Transverse colon (tissue), 4 donors: ENCODE data around the gene RHBDL1. TPM values are rescaled to one million over a fixed set of nuclear protein-coding genes. Genes with fewer than 3 reads are reported as not detected.

Experiments
- DNase-seq: peaks from one replicate; pipeline ENCODE4 v3.0.0-alpha.2; 2019
- H3K27ac ChIP-seq, 4 donors: fragments of 200-600 bp; sonication (generic); 2 replicates each; pipeline ENCODE4 v1.5.1; 2016 to 2018; ENCODE audit warnings: inconsistent platforms in 4 of 4
- H3K27me3 ChIP-seq: fragments of 200-600 bp; sonication (generic); 2 replicates; pipeline ENCODE4 v1.5.1; 2017; ENCODE audit warnings: inconsistent platforms
- H3K36me3 ChIP-seq, 4 donors: fragments of 200-600 bp; sonication (generic); 2 replicates each; pipeline ENCODE4 v1.5.1; 2017 to 2019; ENCODE audit warnings: inconsistent platforms in 4 of 4
- H3K4me1 ChIP-seq, 4 donors: fragments of 200-600 bp; sonication (generic); 2 replicates each; pipeline ENCODE4 v1.5.1; 2017 to 2020; ENCODE audit warnings: inconsistent platforms in 4 of 4
- H3K4me3 ChIP-seq, 4 donors: fragments of 200-600 bp; sonication (generic); 1 replicate in 1 of 4; 2 replicates in 3 of 4; pipeline versions ENCODE4 v1.5.1 to v1.6.1; 2017 to 2019; ENCODE audit warnings: inconsistent platforms in 4 of 4
- H3K9me3 ChIP-seq, 2 donors: fragments of 200-600 bp; sonication (generic); 2 replicates each; pipeline ENCODE4 v1.5.1; 2017 to 2019; ENCODE audit warnings: inconsistent platforms in 2 of 2
- EP300 ChIP-seq: sonication (generic); formaldehyde crosslinking; IDR thresholded peaks from one replicate; pipeline ENCODE4 v1.6.1; 2017; ENCODE audit warnings: antibody characterized with exemption, low read depth
- POLR2A ChIP-seq: fragments of 450-650 bp; IDR thresholded peaks from one replicate; pipeline ENCODE4 v1.6.1; 2016; ENCODE audit warnings: antibody characterized with exemption, mild to moderate bottlenecking, moderate library complexity
- POLR2AphosphoS5 ChIP-seq, 3 donors: sonication (generic); formaldehyde crosslinking; IDR thresholded peaks; one replicate each; pipeline ENCODE4 v1.6.1; 2016; ENCODE audit warnings: antibody characterized with exemption in 3 of 3
- WGBS, 2 donors: methylation state at CpG; one replicate each; pipeline ENCODE4 v1.1.5; 2018; ENCODE audit warnings: low coverage in 1 of 2; 5-methylcytosine and 5-hydroxymethylcytosine counted together
- in situ Hi-C, 4 donors: fragments of 200-750 bp; cut with MboI; loops; one replicate each; pipeline versions ENCODE4 v1.15.0 to v1.15.1; 2017; ENCODE audit warnings: low sequenced_read_pairs in 3 of 4, low pct_ligation_motif_present in 1 of 4, low pct_unique_long_range_greater_than_20kb in 1 of 4
- intact Hi-C: fragments of 100-400 bp; cut with DNase I; formaldehyde crosslinking; loops from one replicate; pipeline ENCODE4 v1.15.1; 2023; ENCODE audit warnings: low total_unique reads
- total RNA-seq, 4 donors: library from RNA; depleted of rRNA; stranded (reverse); fragments of >200 nt; gene quantifications; one replicate each; pipeline ENCODE4 v1.1.0, GENCODE V29; 2016
- TF ChIP-seq, protein P1 (sequence below), 5 experiments: fragments of 200-600 bp in 3 of 5; fragments of 450-650 bp in 2 of 5; sonication (generic) in 3 of 5; IDR thresholded peaks; 1 replicate in 2 of 5; 2 replicates in 3 of 5; pipeline ENCODE4 v1.5.1; 2016 to 2017; ENCODE audit warnings: antibody characterized with exemption in 5 of 5, inconsistent platforms in 3 of 5, mild to moderate bottlenecking in 2 of 5, moderate library complexity in 1 of 5

Gene RHBDL1
- total RNA-seq, 4 donors from 2014 or later = 1.8 to 39.3 (median 8.1) TPM

DNA sequence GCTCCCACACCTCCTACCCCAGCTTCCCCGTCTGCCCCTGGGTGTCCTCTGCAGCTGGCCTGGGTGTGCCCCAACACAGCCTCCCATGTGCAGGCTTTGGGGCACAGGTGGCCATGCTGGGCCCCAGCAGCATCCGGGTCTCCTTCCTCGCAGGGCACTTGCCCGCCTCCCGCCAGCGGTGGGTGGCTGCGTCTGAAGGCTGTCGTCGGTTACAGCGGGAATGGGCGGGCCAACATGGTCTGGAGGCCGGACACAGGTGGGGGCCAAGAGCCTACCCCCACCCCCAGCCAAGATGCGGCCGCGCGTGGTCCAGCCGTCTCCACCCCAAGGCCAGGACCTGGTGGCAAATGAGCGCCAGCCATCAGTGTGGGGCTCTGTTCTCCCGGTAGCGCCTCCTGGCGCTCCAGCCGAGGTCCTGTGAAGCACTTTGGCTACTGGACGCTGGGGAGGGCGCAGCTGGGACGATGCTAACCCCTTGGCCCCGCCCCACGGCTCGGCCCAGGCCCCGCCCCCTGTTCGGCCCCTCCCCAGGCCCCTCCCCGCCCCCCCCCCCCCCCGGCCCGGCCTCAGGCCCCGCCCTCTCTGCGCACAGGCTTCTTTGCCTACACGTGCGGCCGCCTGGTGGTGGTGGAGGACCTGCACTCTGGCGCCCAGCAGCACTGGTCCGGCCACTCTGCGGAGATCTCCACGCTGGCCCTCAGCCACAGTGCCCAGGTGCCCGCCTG, 14.8 kb upstream of the RHBDL1 start:
- 38% methylated on average over 10 of the region's 43 CpGs; no CpG with 5 or more reads in 1 of the 2 donors for whole genome bisulfite sequencing, 2 donors
- peaks cover 10 to 16% (median 14%) of the 10 kb centered on the region in 4 donors for H3K4me1 ChIP-seq
- in situ Hi-C loops = no loop called here
- DNase-seq = peak; percentile 91
- H3K9me3 ChIP-seq = no peaks in the 10 kb centered on the region
- peak overlapping the region in 2 of 4 donors; percentile 6 to 22 for H3K4me3 ChIP-seq
- intact Hi-C loops = loop anchor here (5.0 kb wide), 1 partner anchor 83 kb away; no protein-coding TSS in a partner anchor
- H3K36me3 ChIP-seq = no peaks in the 10 kb centered on the region
- peak overlapping the region; percentile 56 to 85 (median 76) for H3K27ac ChIP-seq
- TF ChIP-seq EP300 = no peak
- TF ChIP-seq POLR2A = peak; percentile 14
- peak; percentile 32 to 63 (median 48) for TF ChIP-seq POLR2AphosphoS5 (IDR thresholded peaks at IDR 0.05)
- TF ChIP-seq, protein P1, sequence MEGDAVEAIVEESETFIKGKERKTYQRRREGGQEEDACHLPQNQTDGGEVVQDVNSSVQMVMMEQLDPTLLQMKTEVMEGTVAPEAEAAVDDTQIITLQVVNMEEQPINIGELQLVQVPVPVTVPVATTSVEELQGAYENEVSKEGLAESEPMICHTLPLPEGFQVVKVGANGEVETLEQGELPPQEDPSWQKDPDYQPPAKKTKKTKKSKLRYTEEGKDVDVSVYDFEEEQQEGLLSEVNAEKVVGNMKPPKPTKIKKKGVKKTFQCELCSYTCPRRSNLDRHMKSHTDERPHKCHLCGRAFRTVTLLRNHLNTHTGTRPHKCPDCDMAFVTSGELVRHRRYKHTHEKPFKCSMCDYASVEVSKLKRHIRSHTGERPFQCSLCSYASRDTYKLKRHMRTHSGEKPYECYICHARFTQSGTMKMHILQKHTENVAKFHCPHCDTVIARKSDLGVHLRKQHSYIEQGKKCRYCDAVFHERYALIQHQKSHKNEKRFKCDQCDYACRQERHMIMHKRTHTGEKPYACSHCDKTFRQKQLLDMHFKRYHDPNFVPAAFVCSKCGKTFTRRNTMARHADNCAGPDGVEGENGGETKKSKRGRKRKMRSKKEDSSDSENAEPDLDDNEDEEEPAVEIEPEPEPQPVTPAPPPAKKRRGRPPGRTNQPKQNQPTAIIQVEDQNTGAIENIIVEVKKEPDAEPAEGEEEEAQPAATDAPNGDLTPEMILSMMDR (IDR thresholded peaks at IDR 0.05) = peak; percentile 52 to 69 (median 65)
- no peaks in the 10 kb centered on the region for H3K27me3 ChIP-seq

DNA sequence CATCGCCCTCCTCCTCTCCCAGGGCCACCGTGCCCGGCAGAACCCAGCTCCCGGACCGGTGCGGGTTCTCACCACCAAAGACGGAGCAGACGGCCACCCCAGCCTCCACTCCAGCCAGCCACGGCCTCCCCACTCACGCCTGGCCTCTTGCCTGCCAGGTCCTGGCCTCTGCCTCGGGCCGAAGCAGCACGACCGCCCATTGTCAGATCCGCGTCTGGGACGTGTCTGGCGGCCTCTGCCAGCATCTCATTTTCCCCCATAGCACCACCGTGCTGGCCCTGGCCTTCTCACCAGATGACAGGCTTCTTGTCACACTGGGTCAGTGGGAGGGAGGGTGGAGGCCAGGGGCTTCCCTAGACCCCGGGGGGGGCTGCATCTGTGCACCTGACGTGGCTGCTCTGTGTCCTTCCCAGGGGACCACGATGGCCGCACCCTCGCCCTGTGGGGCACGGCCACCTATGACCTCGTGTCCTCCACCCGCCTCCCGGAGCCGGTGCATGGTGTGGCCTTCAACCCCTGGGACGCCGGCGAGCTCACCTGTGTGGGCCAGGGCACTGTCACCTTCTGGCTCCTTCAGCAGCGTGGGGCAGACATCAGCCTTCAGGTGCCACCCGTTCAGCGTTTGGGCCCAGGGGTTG, 14.2 kb upstream of the RHBDL1 start:
- no peaks in the 10 kb centered on the region for H3K36me3 ChIP-seq
- H3K27ac ChIP-seq = peak overlapping the region; percentile 30 to 85 (median 68)
- 51% methylated on average over 31 of the region's 35 CpGs; no CpG with 5 or more reads in 1 of the 2 donors for WGBS, 2 donors
- H3K27me3 ChIP-seq = no peaks in the 10 kb centered on the region
- intact Hi-C loops (loop anchor here (5.0 kb wide), 1 partner anchor 84 kb away; no protein-coding TSS in a partner anchor), in situ Hi-C loops (no loop called here)
- H3K9me3 ChIP-seq = no peaks in the 10 kb centered on the region
- peaks cover 10 to 16% (median 14%) of the 10 kb centered on the region in 4 donors for H3K4me1 ChIP-seq
- H3K4me3 ChIP-seq = no peak overlapping the region
- TF ChIP-seq POLR2A (no peak), EP300 (no peak), POLR2AphosphoS5 (IDR thresholded peaks at IDR 0.05) (no peak)
- TF ChIP-seq, protein P1 (IDR thresholded peaks at IDR 0.05) = no peak
- DNase-seq = no peak

DNA sequence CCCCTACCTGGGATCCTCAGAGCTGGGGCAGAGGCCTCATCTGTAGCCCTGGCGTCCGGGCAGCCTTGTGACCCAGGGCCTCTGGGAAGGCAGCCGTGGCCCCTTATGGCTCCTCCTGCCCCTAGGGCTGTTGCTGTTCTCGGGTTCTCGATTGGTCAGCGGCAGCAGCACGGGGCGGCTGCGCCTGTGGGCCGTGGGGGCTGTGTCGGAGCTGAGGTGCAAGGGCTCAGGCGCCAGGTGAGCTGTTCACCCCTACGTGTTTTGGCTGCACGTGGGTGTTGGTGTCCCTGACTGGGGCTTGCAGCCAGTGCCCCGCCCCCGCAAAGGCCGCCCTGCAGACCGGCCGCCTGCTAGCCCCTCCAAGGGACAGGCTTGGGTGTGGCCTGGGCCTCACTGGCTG, 13.4 kb upstream of the RHBDL1 start:
- H3K27ac ChIP-seq = no peak overlapping the region
- peaks cover 10 to 16% (median 14%) of the 10 kb centered on the region in 4 donors for H3K4me1 ChIP-seq
- H3K9me3 ChIP-seq = no peaks in the 10 kb centered on the region
- in situ Hi-C loops (no loop called here), intact Hi-C loops (loop anchor here (5.0 kb wide), 1 partner anchor 85 kb away; no protein-coding TSS in a partner anchor)
- H3K27me3 ChIP-seq = no peaks in the 10 kb centered on the region
- H3K36me3 ChIP-seq = no peaks in the 10 kb centered on the region
- DNase-seq = no peak
- TF ChIP-seq POLR2AphosphoS5 (IDR thresholded peaks at IDR 0.05) (no peak), EP300 (no peak), POLR2A (no peak)
- WGBS, 2 donors = 98% methylated on average over 14 of the region's 19 CpGs; no CpG with 5 or more reads in 1 of the 2 donors
- H3K4me3 ChIP-seq = no peak overlapping the region

DNA sequence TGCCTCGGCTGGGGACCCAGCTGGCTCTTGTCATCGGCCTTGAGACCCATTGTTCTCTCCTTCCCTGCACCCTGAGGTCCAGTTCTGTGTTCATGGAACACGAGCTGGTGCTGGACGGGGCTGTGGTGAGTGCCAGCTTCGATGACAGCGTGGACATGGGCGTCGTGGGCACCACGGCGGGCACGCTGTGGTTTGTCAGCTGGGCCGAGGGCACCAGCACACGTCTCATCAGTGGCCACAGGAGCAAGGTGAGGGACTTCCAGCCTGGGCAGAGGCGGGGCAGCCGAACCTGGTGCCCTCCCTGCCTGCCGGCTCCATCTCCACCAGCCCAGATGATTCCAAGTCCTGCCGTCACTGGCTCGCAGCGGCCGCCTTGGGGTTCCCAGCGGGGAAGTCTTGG, 12.9 kb upstream of the RHBDL1 start:
- H3K27ac ChIP-seq = no peak overlapping the region

More for the DNA sequence above, 12.9 kb upstream of the RHBDL1 start:
- Histone ChIP-seq H3K4me1 (peaks cover 14 to 20% (median 16%) of the 10 kb centered on the region in 4 donors), H3K36me3 (no peaks in the 10 kb centered on the region), H3K9me3 (no peaks in the 10 kb centered on the region), H3K27me3 (no peaks in the 10 kb centered on the region), H3K4me3 (no peak overlapping the region)
- in situ Hi-C loops = no loop called here
- DNase-seq = no peak
- WGBS, 2 donors = 94% methylated on average over 21 of the region's 21 CpGs; no CpG with 5 or more reads in 1 of the 2 donors
- TF ChIP-seq, protein P1 (IDR thresholded peaks at IDR 0.05) = no peak
- TF ChIP-seq POLR2AphosphoS5 (IDR thresholded peaks at IDR 0.05) (no peak), EP300 (no peak), POLR2A (no peak)
- intact Hi-C loops = loop anchor here (5.0 kb wide), 1 partner anchor 85 kb away; no protein-coding TSS in a partner anchor
